Panc1 (cell line): ENCODE results near the gene CHST11.

ENCODE experiments used
- CTCF ChIP-seq: fragments of 450-650 bp; IDR thresholded peaks from 2 replicates; pipeline ENCODE4 v1.5.1; 2017; ENCODE audit warnings: mild to moderate bottlenecking
- POLR2AphosphoS5 ChIP-seq: IDR thresholded peaks from 2 replicates; pipeline ENCODE4 v1.6.1; 2012; ENCODE audit warnings: mild to moderate bottlenecking, low read depth, low read length, moderate library complexity
- SIN3A ChIP-seq: IDR thresholded peaks from 2 replicates; pipeline ENCODE4 v1.6.1; 2012; ENCODE audit warnings: low read depth, mild to moderate bottlenecking, low read length, moderate library complexity, borderline replicate concordance; ENCODE audit not compliant: insufficient read depth

DNA sequence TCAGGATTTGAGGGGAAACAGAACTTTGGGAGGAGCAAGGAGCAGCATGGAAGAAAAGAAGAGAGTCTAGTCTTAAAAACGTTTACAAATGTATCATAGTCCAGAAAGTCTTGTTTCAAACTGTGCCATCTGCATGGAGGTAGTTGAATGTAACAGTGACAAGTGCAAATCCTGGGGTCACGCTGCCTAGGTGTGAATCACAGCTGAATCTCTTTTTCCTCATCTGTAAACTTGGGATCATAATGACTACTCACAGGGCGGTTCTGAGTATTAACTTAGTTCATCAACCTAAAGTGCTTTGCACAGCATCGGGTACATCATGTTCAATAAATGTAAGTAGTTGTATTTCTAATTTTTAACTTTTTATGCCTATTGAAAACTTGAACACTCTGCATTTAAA, 208.5 kb downstream of the CHST11 start:
- TF ChIP-seq POLR2AphosphoS5 = no peak
- TF ChIP-seq CTCF = no peak
- TF ChIP-seq SIN3A = no peak
